Muscle of arm (tissue), 12 donors: ENCODE results near the gene BFSP1. TPM values are rescaled to one million over a fixed set of nuclear protein-coding genes. Genes with fewer than 3 reads are reported as not detected.
A peak's percentile ranks its signal among the peaks of the same experiment; 100 is the strongest.

Source experiments
- DNase-seq: peaks from one replicate; pipeline ENCODE4 v3.0.0-alpha.2; 2013
- polyA plus RNA-seq, 12 donors: library from polyadenylated mRNA; unstranded; fragments of 120-200 nt; gene quantifications; one replicate each; pipeline ENCODE4 v1.2.1, GENCODE V29; 2013; ENCODE audit not compliant: insufficient read length in 12 of 12

BFSP1 gene
- polyA plus RNA-seq, 12 donors = 1.9 to 4.0 (median 2.8) TPM; not detected in 2

- DNase-seq = no peak
Observed at GRCh38 chr20:17467120-17467655, 64.0 kb downstream of the BFSP1 start.

- DNase-seq = no peak
Observed at GRCh38 chr20:17466641-17467040, 64.5 kb downstream of the BFSP1 start.

DNA sequence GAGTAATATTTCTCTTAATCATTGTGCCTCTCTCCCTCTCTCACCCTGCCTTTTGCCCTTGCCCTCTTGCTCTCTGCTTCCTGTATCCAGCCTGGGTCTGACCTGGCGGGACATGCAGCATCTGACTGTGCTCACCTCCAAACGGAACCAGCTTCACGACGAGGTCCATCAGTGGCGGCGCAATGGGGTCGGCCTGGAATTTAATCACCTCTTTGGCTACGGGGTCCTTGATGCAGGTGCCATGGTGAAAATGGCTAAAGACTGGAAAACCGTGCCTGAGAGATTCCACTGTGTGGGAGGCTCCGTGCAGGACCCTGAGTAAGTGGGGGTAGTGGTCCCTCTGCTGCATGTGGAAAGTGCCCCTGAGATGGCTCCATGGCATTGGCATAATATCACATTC lies 65.9 kb downstream of the BFSP1 start:
- no peak for DNase-seq

GRCh38 chr20:17463711-17464110 lies 67.5 kb downstream of the BFSP1 start:
- no peak for DNase-seq

GRCh38 chr20:17461941-17462340 lies 69.2 kb downstream of the BFSP1 start:
- no peak for DNase-seq

DNA sequence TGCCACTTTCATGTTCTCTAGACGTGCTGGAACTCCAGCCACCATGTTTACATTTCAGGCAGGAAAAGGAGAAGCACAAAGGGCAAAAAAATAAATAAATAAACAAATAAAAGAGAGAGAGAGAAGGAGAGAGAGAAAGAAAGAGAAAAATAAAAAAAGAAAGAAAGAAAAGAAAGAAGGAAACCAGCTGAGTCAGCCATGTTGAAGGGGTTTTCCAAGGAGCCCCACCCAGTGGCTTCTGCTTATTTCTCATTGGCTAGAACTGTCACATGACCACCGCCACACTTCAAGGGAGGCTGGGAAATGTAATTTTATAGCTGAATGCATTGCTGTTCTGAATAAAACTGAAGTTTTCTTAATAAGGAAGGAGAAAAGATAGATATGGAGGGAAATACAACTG lies 71.1 kb downstream of the BFSP1 start:
- no peak for DNase-seq

DNA sequence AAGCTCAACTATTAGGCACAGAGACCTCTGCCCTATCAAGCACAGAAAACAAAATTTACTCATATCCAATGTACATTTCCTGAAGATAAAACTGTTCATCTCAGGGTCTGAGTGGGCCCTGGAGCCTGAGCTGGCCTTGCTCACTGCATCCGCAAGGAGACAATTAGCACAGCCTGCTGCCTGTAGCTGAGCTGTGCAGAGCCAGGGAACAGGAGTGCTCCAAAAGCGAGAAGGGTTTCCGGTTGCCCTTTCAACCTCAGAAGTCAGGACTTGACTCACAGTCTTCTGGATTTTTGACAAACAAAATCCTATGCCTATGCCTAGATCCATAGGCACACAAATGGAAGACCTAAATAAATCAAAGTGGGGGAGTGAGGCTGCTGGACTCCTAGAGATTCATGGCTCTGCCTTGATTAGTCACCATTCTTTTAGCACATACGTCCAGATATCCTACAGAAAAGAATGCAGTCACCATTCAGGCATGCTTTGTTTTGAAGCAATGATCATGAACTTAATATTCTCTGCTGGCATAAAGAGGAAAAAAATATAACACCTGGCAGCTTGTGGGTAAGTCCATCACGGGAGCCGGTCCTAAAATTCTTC lies 73.5 kb downstream of the BFSP1 start:
- no peak for DNase-seq

DNA sequence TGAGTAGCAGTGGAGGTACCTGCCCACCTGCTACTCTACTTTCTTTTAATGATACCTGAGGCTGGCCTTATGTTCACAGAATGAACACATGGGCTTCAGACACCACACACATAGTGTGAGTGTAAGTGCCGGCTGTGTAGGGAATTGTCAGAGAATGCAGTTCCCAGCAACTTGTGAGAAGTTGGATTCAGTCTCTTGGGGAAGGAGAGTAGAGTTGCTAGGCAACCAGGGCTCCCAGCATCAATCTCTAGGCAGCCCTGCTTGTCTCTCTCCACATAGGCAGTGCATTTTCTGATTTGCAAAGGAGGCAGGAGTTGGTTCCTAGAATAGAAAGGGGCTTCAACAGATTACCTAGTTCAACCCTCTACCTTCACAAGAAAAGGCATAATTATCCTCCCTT lies 74.1 kb downstream of the BFSP1 start:
- no peak for DNase-seq

DNA sequence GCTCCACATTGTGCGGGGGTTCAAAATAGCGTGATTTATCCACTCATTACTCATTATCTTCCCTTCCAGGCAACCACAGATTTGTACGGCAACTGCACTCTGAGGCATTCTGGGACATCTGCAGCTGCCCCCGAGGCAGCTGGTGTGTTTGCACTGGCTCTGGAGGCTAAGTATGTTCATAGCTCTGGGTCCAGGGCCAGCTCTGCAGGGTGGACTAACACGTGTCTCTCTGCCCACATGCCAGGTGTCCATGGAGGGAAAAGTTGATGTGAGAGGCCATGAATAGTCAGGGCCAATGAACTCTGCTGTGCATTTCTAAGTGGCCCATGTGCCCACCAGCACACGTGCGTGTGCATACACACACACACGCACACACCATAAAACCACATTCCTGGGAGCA lies 74.9 kb downstream of the BFSP1 start:
- peak; percentile 19 for DNase-seq

- DNase-seq = no peak
Observed at GRCh38 chr20:17453592-17453991, 77.6 kb downstream of the BFSP1 start.

GRCh38 chr20:17452441-17452840 lies 78.7 kb downstream of the BFSP1 start:
- DNase-seq = no peak

GRCh38 chr20:17449031-17449430 lies 82.1 kb downstream of the BFSP1 start:
- no peak for DNase-seq

GRCh38 chr20:17448071-17448470 lies 83.1 kb downstream of the BFSP1 start:
- no peak for DNase-seq

DNA sequence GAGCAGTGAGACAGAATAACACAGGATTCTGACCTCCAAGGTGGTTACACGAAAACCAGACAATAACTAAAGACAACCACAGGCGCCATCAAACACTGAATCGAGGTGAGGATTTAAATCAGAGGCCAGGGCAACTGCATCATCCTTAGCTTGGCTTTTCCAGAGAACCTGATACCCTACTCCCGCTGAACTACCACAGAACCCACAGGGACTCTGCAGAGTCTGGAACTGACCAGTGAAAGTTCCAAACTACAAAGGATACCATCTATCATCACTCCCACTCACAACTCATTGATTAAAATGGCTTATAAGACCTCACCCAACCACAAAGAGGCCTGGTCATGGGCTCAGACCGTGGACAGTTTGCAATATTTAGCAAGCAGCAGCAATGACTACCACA lies 85.0 kb downstream of the BFSP1 start:
- no peak for DNase-seq

GRCh38 chr20:17445543-17445942 lies 85.6 kb downstream of the BFSP1 start:
- no peak for DNase-seq

- no peak for DNase-seq
Observed at GRCh38 chr20:17444091-17444490, 87.1 kb downstream of the BFSP1 start.

Other genes starting within 250 kb of the BFSP1 start
- gene DSTN, start 38.7 kb upstream of the BFSP1 start, polyA plus RNA-seq = 100 to 1,000 TPM in 11 of 12 donors, not detected in 1; 231 to 323 (median 284) TPM
- 100 to 1,000 TPM in 8 of 12 donors, 10 to 100 TPM in 3, not detected in 1; 96.1 to 186 (median 114) TPM for gene RRBP1, start 150.9 kb upstream of the BFSP1 start, polyA plus RNA-seq
- gene BANF2, start 168.6 kb upstream of the BFSP1 start, polyA plus RNA-seq = not detected